A549 (cell line): ENCODE results near the gene JARID2. TPM values are rescaled to one million over a fixed set of nuclear protein-coding genes. Genes with fewer than 3 reads are reported as not detected.

Source experiments
- ATAC-seq, 2 experiments: fragments of 200-7000 bp in 1 of 2; fragments of >200 bp in 1 of 2; cut with Nextera tagmentation in 1 of 2; cut with Tn5 transposase in 1 of 2; 3 replicates each; pipeline versions ENCODE4 v1.8.0 to v1.9.1; 2018 to 2020; ENCODE audit warnings: mild to moderate bottlenecking in 1 of 2, moderate library complexity in 1 of 2
- CTCF ChIA-PET: fragments of 300-600 bp; sonication (Branson Sonifier 250); formaldehyde crosslinking; extraction: SDS; loops from one replicate; lab custom pipeline; 2021; ENCODE audit warnings: antibody characterized with exemption, inconsistent platforms; lab: Yijun Ruan, JAX
- POLR2A ChIA-PET: fragments of 350-600 bp; formaldehyde crosslinking; extraction: SDS; loops from one replicate; lab custom pipeline; 2021; ENCODE audit warnings: antibody characterized with exemption, inconsistent platforms; lab: Yijun Ruan, JAX
- DNase-seq, 2 experiments: peaks; one replicate each; pipeline versions ENCODE4 v3.0.0 to v3.0.0-alpha.2; 2011 to 2016; ENCODE audit warnings: low read depth in 1 of 2, low spot score in 1 of 2
- FAIRE-seq: peaks from 2 replicates; lab custom pipeline; 2011; peaks lifted over from hg19 to GRCh38; lab: Jason Lieb, UNC
- H3K27ac ChIP-seq, 2 experiments: fragments of >200 bp; sonication (Bioruptor Twin); formaldehyde crosslinking; 3 replicates each; pipeline ENCODE4 v1.5.1; 2016 to 2017
- H3K4me1 ChIP-seq: fragments of >200 bp; sonication (Bioruptor Twin); formaldehyde crosslinking; 3 replicates; pipeline ENCODE4 v1.6.1; 2016
- H3K4me2 ChIP-seq: fragments of >200 bp; sonication (Bioruptor Twin); formaldehyde crosslinking; 3 replicates; pipeline ENCODE4 v1.6.1; 2016
- H3K4me3 ChIP-seq: fragments of >200 bp; sonication (Bioruptor Twin); formaldehyde crosslinking; 3 replicates; pipeline ENCODE4 v1.5.1; 2016
- H3K9me3 ChIP-seq: fragments of >200 bp; sonication (Bioruptor Twin); formaldehyde crosslinking; 3 replicates; pipeline ENCODE4 v1.6.1; 2016
- CBX2 ChIP-seq: fragments of 200-600 bp; sonication (generic); IDR thresholded peaks from 2 replicates; pipeline ENCODE4 v1.6.1; 2016; ENCODE audit warnings: low read depth, mild to moderate bottlenecking, borderline replicate concordance
- CEBPB ChIP-seq, 2 experiments: fragments of >200 bp in 1 of 2; sonication (Bioruptor Twin) in 1 of 2; formaldehyde crosslinking in 1 of 2; IDR thresholded peaks; 2 replicates each; pipeline ENCODE4 v1.6.1; 2012 to 2016
- CHD2 ChIP-seq: fragments of 150-350 bp; IDR thresholded peaks from 2 replicates; pipeline ENCODE4 v1.6.1; 2014; ENCODE audit warnings: low read length; ENCODE audit not compliant: partially characterized antibody
- CHD4 ChIP-seq: fragments of 200-600 bp; sonication (generic); IDR thresholded peaks from 2 replicates; pipeline ENCODE4 v1.6.1; 2016; ENCODE audit warnings: antibody characterized with exemption, mild to moderate bottlenecking, borderline replicate concordance
- E2F6 ChIP-seq: IDR thresholded peaks from 2 replicates; pipeline ENCODE4 v1.6.1; 2012; ENCODE audit warnings: low read depth, borderline replicate concordance
- FOSL2 ChIP-seq, 2 experiments: fragments of 450-650 bp in 1 of 2; fragments of >200 bp in 1 of 2; sonication (Bioruptor Twin) in 1 of 2; formaldehyde crosslinking; IDR thresholded peaks; 2 replicates each; pipeline versions ENCODE4 v1.5.0 to v1.6.1; 2016 to 2020; ENCODE audit warnings: mild to moderate bottlenecking in 1 of 2, moderate library complexity in 1 of 2
- GATA3 ChIP-seq: IDR thresholded peaks from 2 replicates; pipeline ENCODE4 v1.6.1; 2012; ENCODE audit warnings: borderline replicate concordance
- HDAC2 ChIP-seq: fragments of 200-600 bp; sonication (generic); IDR thresholded peaks from 2 replicates; pipeline ENCODE4 v1.6.1; 2016
- HES2 ChIP-seq: fragments of >200 bp; sonication (Bioruptor Twin); formaldehyde crosslinking; IDR thresholded peaks from 2 replicates; pipeline ENCODE4 v1.6.1; 2016
- HOXA7 ChIP-seq: fragments of 250-450 bp; sonication (Bioruptor Pico); IDR thresholded peaks from 2 replicates; pipeline ENCODE4 v1.5.0; 2020; ENCODE audit warnings: mild to moderate bottlenecking, moderate library complexity
- JUNB ChIP-seq: fragments of >200 bp; sonication (Bioruptor Twin); formaldehyde crosslinking; IDR thresholded peaks from 2 replicates; pipeline ENCODE4 v1.6.1; 2016
- KDM1A ChIP-seq: fragments of 200-600 bp; sonication (generic); IDR thresholded peaks from 2 replicates; pipeline ENCODE4 v1.6.1; 2016; ENCODE audit warnings: low read depth, mild to moderate bottlenecking
- MAX ChIP-seq: IDR thresholded peaks from 2 replicates; pipeline ENCODE4 v1.6.1; 2012
- NR3C1 ChIP-seq: fragments of >200 bp; sonication (Bioruptor Twin); formaldehyde crosslinking; IDR thresholded peaks from 3 replicates; pipeline ENCODE4 v1.6.1; 2017
- PHF8 ChIP-seq: fragments of 200-600 bp; sonication (generic); IDR thresholded peaks from 2 replicates; pipeline ENCODE4 v1.6.1; 2016; ENCODE audit warnings: low read depth, mild to moderate bottlenecking, antibody characterized with exemption, moderate library complexity, borderline replicate concordance
- POLR2A ChIP-seq: IDR thresholded peaks from 2 replicates; pipeline ENCODE4 v1.6.1; 2012; ENCODE audit warnings: mild to moderate bottlenecking, low read length
- RARB ChIP-seq: fragments of 250-450 bp; sonication (Bioruptor Pico); IDR thresholded peaks from 2 replicates; pipeline ENCODE4 v1.8.0; 2021; ENCODE audit warnings: mild to moderate bottlenecking, moderate library complexity
- RFX5 ChIP-seq: fragments of 450-650 bp; IDR thresholded peaks from 2 replicates; pipeline ENCODE4 v1.7.1; 2014; ENCODE audit warnings: antibody characterized with exemption, mild to moderate bottlenecking, moderate library complexity
- RNF2 ChIP-seq: fragments of 200-600 bp; sonication (generic); IDR thresholded peaks from 2 replicates; pipeline ENCODE4 v1.6.1; 2016; ENCODE audit warnings: low read depth, mild to moderate bottlenecking, antibody characterized with exemption, moderate library complexity, borderline replicate concordance
- USF2 ChIP-seq: fragments of 450-650 bp; IDR thresholded peaks from 2 replicates; pipeline ENCODE4 v1.6.1; 2014; ENCODE audit warnings: antibody characterized with exemption
- WGBS: methylation state at CpG from one replicate; pipeline ENCODE4 v1.1.6; 2017; ENCODE audit errors: missing lambda C conversion rate; 5-methylcytosine and 5-hydroxymethylcytosine counted together
- polyA plus RNA-seq, 4 experiments: library from polyadenylated mRNA; depleted of rRNA in 3 of 4; stranded (reverse); fragments of >200 nt; fragmentation: RNase III in 1 of 4; extraction: RNeasy Plus Mini Kit Qiagen cat#74134 plus additional on column Dnase treatment in 1 of 4; gene quantifications; 2 replicates in 3 of 4; 3 replicates in 1 of 4; pipeline ENCODE4 v1.2.3, GENCODE V29; 2011 to 2017
- TF ChIP-seq, protein P1 (sequence below): fragments of >200 bp; sonication (Bioruptor Twin); formaldehyde crosslinking; IDR thresholded peaks from 3 replicates; pipeline ENCODE4 v1.6.1; 2016
- TF ChIP-seq, protein P2 (sequence below): fragments of >200 bp; sonication (Bioruptor Twin); formaldehyde crosslinking; IDR thresholded peaks from 3 replicates; pipeline ENCODE4 v1.5.1; 2016
- TF ChIP-seq, protein P3 (sequence below): fragments of 250-450 bp; sonication (Bioruptor Pico); IDR thresholded peaks from 2 replicates; pipeline ENCODE4 v1.5.0; 2021; ENCODE audit warnings: mild to moderate bottlenecking, moderate library complexity, borderline replicate concordance

The JARID2 gene
- polyA plus RNA-seq, 2 of the 4 experiments (the other 2 are of a cell fraction) = 7.8 to 8.3 TPM

- no peak for DNase-seq
- ChIA-PET CTCF (no interaction called here), POLR2A (no interaction called here)
- H3K4me3 ChIP-seq = no peak overlapping the region
- no peak overlapping the region for H3K27ac ChIP-seq
- WGBS = 94% methylated on average over 10 of the region's 13 CpGs
- TF ChIP-seq POLR2A = no peak
- no peak for TF ChIP-seq KDM1A
- TF ChIP-seq FOSL2 (IDR thresholded peaks at IDR 0.05) = no peak
- TF ChIP-seq FOSL2 (CRISPR knock-in tag; IDR thresholded peaks at IDR 0.05) = no peak
- no peak for TF ChIP-seq RFX5
- no peak for TF ChIP-seq HES2
- H3K4me1 ChIP-seq = peaks cover 33% of the 10 kb centered on the region
- H3K9me3 ChIP-seq = no peaks in the 10 kb centered on the region
- ATAC-seq = no peak
- FAIRE-seq = no peak
- H3K4me2 ChIP-seq = no peak overlapping the region
These were observed 18.0 kb downstream of the JARID2 start for GRCh38 chr6:15263780-15264374.

DNA sequence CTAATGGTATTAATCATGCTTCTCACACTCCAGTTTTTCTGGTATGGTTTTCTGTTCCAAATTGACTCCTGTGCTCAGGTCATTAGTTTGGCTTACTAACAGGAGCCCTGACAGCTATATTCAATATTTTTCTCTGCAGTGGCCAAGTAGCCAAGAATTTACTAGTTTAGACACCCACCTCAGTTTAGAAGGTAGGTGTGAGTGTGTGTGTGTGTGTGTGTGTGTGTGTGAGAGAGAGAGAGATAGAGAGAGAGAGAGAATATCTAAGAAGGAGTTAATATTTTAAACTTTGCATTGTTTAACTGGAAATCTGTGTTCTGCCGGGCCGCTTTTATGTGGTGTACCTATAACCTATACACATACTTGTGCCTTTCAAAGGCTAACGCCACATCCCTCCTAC is 18.5 kb downstream of the JARID2 start:
- Histone ChIP-seq H3K9me3 (no peaks in the 10 kb centered on the region), H3K4me1 (peaks cover 28% of the 10 kb centered on the region), H3K27ac (no peak overlapping the region), H3K4me2 (no peak overlapping the region), H3K4me3 (no peak overlapping the region)
- FAIRE-seq (no peak), ATAC-seq (no peak), DNase-seq (no peak)
- WGBS = 95% methylated on average over 3 of the region's 3 CpGs
- ChIA-PET CTCF (no interaction called here), POLR2A (no interaction called here)
- TF ChIP-seq CHD4 (no peak), RNF2 (no peak), E2F6 (no peak), MAX (no peak), RFX5 (no peak), HOXA7 (no peak), PHF8 (no peak), HES2 (no peak), GATA3 (no peak), CHD2 (no peak), CEBPB (IDR thresholded peaks at IDR 0.05) (no peak), JUNB (no peak), USF2 (no peak)
- TF ChIP-seq, protein P1, sequence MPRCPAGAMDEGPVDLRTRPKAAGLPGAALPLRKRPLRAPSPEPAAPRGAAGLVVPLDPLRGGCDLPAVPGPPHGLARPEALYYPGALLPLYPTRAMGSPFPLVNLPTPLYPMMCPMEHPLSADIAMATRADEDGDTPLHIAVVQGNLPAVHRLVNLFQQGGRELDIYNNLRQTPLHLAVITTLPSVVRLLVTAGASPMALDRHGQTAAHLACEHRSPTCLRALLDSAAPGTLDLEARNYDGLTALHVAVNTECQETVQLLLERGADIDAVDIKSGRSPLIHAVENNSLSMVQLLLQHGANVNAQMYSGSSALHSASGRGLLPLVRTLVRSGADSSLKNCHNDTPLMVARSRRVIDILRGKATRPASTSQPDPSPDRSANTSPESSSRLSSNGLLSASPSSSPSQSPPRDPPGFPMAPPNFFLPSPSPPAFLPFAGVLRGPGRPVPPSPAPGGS = no peak

DNA sequence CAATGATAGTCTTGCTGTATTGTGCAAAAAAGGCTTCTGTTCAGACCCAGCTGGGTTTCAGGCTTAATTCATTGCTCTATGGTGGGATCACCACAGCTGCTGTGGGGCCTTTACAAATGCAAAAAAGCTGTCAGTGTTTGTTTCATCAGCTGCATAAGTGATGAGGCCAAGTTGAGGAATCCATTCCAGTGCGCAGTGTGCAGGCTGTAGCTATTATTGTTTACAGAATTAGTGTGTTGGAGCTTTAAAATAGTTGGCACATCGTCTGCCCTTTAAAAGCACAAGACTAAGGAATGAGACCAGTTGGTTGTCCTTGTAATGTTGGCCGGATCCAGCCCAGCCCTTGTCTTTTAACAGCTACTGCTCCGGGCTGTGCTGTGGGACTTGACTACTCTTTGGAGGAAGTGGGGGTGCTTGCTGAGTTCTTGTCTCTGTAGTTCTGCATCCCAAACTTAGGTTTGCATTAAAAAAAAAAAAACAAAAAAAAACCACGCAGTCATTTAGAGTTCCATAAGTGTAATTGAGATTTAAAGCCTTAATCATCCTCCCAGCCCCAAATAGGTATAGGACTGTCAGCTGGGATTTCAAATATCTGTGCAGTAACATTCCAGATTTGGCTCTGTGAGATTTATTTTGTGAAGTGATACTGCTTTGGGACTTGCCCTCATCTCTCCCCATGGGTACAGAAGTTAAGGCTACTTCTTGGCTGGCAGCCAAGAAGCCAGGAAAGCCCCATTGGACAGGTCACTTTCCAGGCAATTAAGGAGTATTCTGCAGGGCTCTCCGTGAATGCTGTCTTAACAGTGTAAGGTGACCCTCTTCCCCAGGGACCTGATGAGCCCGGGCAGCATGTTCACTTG is 19.3 kb downstream of the JARID2 start:
- ATAC-seq (no peak), FAIRE-seq (no peak)
- POLR2A ChIA-PET = no interaction called here
- TF ChIP-seq HDAC2 (no peak), RARB (CRISPR knock-in tag) (no peak), PHF8 (no peak), CBX2 (no peak), FOSL2 (IDR thresholded peaks at IDR 0.05) (no peak), FOSL2 (CRISPR knock-in tag; IDR thresholded peaks at IDR 0.05) (no peak), NR3C1 (no peak), CHD2 (no peak)
- TF ChIP-seq, protein P2, sequence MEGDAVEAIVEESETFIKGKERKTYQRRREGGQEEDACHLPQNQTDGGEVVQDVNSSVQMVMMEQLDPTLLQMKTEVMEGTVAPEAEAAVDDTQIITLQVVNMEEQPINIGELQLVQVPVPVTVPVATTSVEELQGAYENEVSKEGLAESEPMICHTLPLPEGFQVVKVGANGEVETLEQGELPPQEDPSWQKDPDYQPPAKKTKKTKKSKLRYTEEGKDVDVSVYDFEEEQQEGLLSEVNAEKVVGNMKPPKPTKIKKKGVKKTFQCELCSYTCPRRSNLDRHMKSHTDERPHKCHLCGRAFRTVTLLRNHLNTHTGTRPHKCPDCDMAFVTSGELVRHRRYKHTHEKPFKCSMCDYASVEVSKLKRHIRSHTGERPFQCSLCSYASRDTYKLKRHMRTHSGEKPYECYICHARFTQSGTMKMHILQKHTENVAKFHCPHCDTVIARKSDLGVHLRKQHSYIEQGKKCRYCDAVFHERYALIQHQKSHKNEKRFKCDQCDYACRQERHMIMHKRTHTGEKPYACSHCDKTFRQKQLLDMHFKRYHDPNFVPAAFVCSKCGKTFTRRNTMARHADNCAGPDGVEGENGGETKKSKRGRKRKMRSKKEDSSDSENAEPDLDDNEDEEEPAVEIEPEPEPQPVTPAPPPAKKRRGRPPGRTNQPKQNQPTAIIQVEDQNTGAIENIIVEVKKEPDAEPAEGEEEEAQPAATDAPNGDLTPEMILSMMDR = no peak
- TF ChIP-seq, protein P3, sequence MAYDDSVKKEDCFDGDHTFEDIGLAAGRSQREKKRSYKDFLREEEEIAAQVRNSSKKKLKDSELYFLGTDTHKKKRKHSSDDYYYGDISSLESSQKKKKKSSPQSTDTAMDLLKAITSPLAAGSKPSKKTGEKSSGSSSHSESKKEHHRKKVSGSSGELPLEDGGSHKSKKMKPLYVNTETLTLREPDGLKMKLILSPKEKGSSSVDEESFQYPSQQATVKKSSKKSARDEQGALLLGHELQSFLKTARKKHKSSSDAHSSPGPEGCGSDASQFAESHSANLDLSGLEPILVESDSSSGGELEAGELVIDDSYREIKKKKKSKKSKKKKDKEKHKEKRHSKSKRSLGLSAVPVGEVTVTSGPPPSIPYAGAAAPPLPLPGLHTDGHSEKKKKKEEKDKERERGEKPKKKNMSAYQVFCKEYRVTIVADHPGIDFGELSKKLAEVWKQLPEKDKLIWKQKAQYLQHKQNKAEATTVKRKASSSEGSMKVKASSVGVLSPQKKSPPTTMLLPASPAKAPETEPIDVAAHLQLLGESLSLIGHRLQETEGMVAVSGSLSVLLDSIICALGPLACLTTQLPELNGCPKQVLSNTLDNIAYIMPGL (CRISPR knock-in tag) = no peak

More for the DNA sequence above, 19.3 kb downstream of the JARID2 start:
- Histone ChIP-seq H3K27ac (no peak overlapping the region), H3K4me1 (peaks cover 21% of the 10 kb centered on the region; the same call in 2 of the 3 replicates), H3K4me2 (no peak overlapping the region), H3K4me3 (no peak overlapping the region), H3K9me3 (no peaks in the 10 kb centered on the region)
- DNase-seq = no peak
- 78% methylated on average over 7 of the region's 7 CpGs for WGBS
- CTCF ChIA-PET = no interaction called here
